Measurements from ENCODE around the gene ALPK3.

DNA sequence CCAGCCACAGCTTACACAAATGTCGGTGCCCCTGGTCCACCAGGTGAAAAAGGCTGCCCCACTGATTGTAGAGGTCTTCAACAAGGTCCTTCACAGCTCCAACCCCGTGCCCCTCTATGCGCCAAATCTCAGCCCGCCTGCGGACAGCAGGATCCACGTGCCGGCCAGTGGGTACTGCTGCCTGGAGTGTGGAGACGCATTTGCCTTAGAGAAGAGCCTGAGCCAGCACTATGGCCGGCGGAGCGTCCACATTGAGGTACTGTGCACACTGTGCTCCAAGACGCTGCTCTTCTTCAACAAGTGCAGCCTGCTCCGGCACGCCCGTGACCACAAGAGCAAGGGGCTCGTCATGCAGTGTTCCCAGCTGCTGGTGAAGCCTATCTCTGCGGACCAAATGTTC is 32.9 kb upstream of the ALPK3 start:
- TF ChIP-seq, protein P1, sequence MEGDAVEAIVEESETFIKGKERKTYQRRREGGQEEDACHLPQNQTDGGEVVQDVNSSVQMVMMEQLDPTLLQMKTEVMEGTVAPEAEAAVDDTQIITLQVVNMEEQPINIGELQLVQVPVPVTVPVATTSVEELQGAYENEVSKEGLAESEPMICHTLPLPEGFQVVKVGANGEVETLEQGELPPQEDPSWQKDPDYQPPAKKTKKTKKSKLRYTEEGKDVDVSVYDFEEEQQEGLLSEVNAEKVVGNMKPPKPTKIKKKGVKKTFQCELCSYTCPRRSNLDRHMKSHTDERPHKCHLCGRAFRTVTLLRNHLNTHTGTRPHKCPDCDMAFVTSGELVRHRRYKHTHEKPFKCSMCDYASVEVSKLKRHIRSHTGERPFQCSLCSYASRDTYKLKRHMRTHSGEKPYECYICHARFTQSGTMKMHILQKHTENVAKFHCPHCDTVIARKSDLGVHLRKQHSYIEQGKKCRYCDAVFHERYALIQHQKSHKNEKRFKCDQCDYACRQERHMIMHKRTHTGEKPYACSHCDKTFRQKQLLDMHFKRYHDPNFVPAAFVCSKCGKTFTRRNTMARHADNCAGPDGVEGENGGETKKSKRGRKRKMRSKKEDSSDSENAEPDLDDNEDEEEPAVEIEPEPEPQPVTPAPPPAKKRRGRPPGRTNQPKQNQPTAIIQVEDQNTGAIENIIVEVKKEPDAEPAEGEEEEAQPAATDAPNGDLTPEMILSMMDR (conservative IDR thresholded peaks at IDR 0.05), result no peak
- TF ChIP-seq ZFX (IDR thresholded peaks at IDR 0.05), result no peak

Data from C4-2B (cell line).